ENCODE results near the gene GPR35. TPM values are rescaled to one million over a fixed set of nuclear protein-coding genes. Genes with fewer than 3 reads are reported as not detected.

GPR35 gene
- total RNA-seq, 1 experiment from 2014 or later: 1.3 TPM

DNA sequence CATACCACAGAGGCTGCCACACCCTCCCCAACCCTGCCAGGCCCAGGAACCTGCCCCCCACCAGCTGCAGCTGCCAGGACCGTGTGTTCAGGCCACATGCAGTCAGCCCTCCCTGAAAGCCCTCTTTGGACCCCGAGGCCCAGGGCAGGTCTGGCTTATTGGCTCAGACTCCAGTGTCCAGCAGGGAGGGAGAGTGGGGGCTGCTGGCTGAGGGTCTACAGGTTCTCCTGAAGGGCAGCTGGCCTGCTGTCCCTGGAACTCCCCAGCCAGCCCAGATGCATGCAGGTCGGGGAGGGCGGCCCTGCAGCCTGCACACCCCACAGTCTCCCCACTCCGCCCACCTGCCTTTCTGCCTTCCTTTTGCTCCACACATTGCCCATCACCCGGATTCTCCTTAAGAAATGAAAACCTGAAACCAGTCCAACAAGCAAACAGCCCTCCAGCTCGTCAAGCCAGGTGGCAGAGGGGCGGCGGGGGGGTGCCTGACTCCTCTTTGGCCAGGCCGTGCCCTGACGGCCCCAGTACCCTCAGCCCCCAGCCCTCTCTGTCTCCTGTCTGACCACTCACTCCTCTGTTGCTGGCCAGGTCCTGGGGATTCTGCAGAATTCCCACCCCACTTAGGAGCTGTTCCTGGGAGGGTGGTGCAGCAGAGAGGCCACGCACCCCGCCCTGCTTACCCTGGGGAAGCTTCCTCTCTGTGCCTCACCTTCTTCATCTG, 18.0 kb downstream of the GPR35 start:
- no peaks in the 10 kb centered on the region for H3K27me3 ChIP-seq (ENCODE audit: control insufficient read depth, insufficient read depth, low read length)
- intact Hi-C loops (cut with micrococcal nuclease; ENCODE audit: unreplicated experiment): no loop called here
- ATAC-seq: no peak
- no peaks in the 10 kb centered on the region for H3K36me3 ChIP-seq (ENCODE audit: control insufficient read depth, insufficient read depth, low read length)
- no peaks in the 10 kb centered on the region for H3K4me1 ChIP-seq (ENCODE audit: control insufficient read depth, insufficient read depth, low read length)
- in situ Hi-C loops (cut with HindIII; ENCODE audit: low pct_unique_long_range_greater_than_20kb, low sequenced_read_pairs): no loop called here
- TF ChIP-seq POLR2AphosphoS5 (IDR thresholded peaks at IDR 0.05; ENCODE audit: low read depth, low read length): no peak
- no peak for TF ChIP-seq TCF7L2 (IDR thresholded peaks at IDR 0.05; ENCODE audit: low read depth, low read length)
- H3K4me3 ChIP-seq (ENCODE audit: low read depth in 2 of 2, low read length in 2 of 2): no peak overlapping the region
- ChIA-PET CTCF (no interaction called here), POLR2A (no interaction called here)
- DNase-seq (ENCODE audit: low read depth, low spot score): no peak
- H3K27ac ChIP-seq (ENCODE audit: low read length): no peak overlapping the region
- no TSS peak for BruUV-seq (replicated peaks)
- H3K9me3 ChIP-seq (ENCODE audit: control insufficient read depth, insufficient read depth, low read depth, low read length): no peaks in the 10 kb centered on the region

DNA sequence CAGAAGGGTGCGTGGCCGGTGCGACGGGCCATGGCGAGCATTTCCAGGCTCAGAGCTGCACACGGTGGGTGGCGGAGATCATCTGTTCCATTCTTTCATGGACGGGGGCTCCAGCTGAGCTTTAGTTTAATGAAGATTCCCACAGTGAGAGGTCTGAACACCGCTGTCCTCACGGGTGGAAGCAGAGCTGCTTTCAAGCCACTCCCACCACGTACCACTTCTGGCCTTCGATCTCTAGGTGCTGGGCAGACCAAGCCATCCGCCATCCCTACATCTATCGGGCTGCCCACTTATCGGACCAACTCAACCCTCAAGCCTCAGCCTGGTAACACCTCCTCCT, 18.5 kb downstream of the GPR35 start:
- CTCF ChIA-PET: interaction anchor here (0.5 kb wide), 1 partner anchor 380 kb away, joined by 7 read pairs; no protein-coding TSS in a partner anchor
- TF ChIP-seq REST (IDR thresholded peaks at IDR 0.05; ENCODE audit: insufficient read depth in 1 of 2, low read depth in 2 of 2, low read length in 1 of 2): no peak
- TF ChIP-seq TCF7L2 (IDR thresholded peaks at IDR 0.05; ENCODE audit: low read depth, low read length): no peak
- no peak overlapping the region for H3K27ac ChIP-seq (ENCODE audit: low read length)
- in situ Hi-C loops (cut with HindIII; ENCODE audit: low pct_unique_long_range_greater_than_20kb, low sequenced_read_pairs): no loop called here
- DNase-seq (ENCODE audit: low read depth, low spot score) (no peak), ATAC-seq (no peak)
- no peaks in the 10 kb centered on the region for H3K36me3 ChIP-seq (ENCODE audit: control insufficient read depth, insufficient read depth, low read length)
- H3K27me3 ChIP-seq (ENCODE audit: control insufficient read depth, insufficient read depth, low read length): no peaks in the 10 kb centered on the region
- H3K4me1 ChIP-seq (ENCODE audit: control insufficient read depth, insufficient read depth, low read length): no peaks in the 10 kb centered on the region
- intact Hi-C loops (cut with micrococcal nuclease; ENCODE audit: unreplicated experiment): no loop called here
- H3K9me3 ChIP-seq (ENCODE audit: control insufficient read depth, insufficient read depth, low read depth, low read length): no peaks in the 10 kb centered on the region
- BruUV-seq (replicated peaks): no TSS peak
- H3K4me3 ChIP-seq (ENCODE audit: low read depth in 2 of 2, low read length in 2 of 2): no peak overlapping the region
- POLR2A ChIA-PET: no interaction called here

GRCh38 chr2:240644171-240644651, 18.9 kb downstream of the GPR35 start:
- no peaks in the 10 kb centered on the region; the same call in 1 of the 2 replicates for H3K27me3 ChIP-seq (ENCODE audit: control insufficient read depth, insufficient read depth, low read length)
- H3K4me3 ChIP-seq (ENCODE audit: low read depth in 2 of 2, low read length in 2 of 2): no peak overlapping the region
- no peak for TF ChIP-seq TCF7L2 (IDR thresholded peaks at IDR 0.05; ENCODE audit: low read depth, low read length)
- TF ChIP-seq SIN3A (IDR thresholded peaks at IDR 0.05; ENCODE audit: borderline replicate concordance, insufficient read depth, low read depth, low read length): no peak
- TF ChIP-seq REST (IDR thresholded peaks at IDR 0.05; ENCODE audit: insufficient read depth in 1 of 2, low read depth in 2 of 2, low read length in 1 of 2): no peak
- TF ChIP-seq POLR2AphosphoS5 (IDR thresholded peaks at IDR 0.05; ENCODE audit: low read depth, low read length): no peak
- no peak for TF ChIP-seq CTCF (IDR thresholded peaks at IDR 0.05)
- DNase-seq (ENCODE audit: low read depth, low spot score): no peak
- ChIA-PET POLR2A (no interaction called here), CTCF (interaction anchor here (0.5 kb wide), 1 partner anchor 379 kb away, joined by 7 read pairs; no protein-coding TSS in a partner anchor)
- intact Hi-C loops (cut with micrococcal nuclease; ENCODE audit: unreplicated experiment) (no loop called here), in situ Hi-C loops (cut with HindIII; ENCODE audit: low pct_unique_long_range_greater_than_20kb, low sequenced_read_pairs) (no loop called here)
- no TSS peak for BruUV-seq (replicated peaks)
- no peaks in the 10 kb centered on the region for H3K9me3 ChIP-seq (ENCODE audit: control insufficient read depth, insufficient read depth, low read depth, low read length)
- no peaks in the 10 kb centered on the region for H3K4me1 ChIP-seq (ENCODE audit: control insufficient read depth, insufficient read depth, low read length)
- H3K27ac ChIP-seq (ENCODE audit: low read length): no peak overlapping the region
- H3K36me3 ChIP-seq (ENCODE audit: control insufficient read depth, insufficient read depth, low read length): no peaks in the 10 kb centered on the region
- no peak for ATAC-seq

All from Panc1 (cell line).